Lung (tissue), 12 donors: ENCODE measurements around the gene FAIM2. TPM values are rescaled to one million over a fixed set of nuclear protein-coding genes. Genes with fewer than 3 reads are reported as not detected.
A peak's percentile ranks its signal among the peaks of the same experiment; 100 is the strongest.

Experiments
- ATAC-seq: fragments of 200-7000 bp; cut with Tn5 transposase; one replicate; pipeline ENCODE4 v1.9.1; 2020; ENCODE audit warnings: moderate number of reproducible peaks; ENCODE audit not compliant: insufficient read depth, low FRiP score
- DNase-seq, 3 donors: peaks; one replicate each; pipeline ENCODE4 v3.0.0-alpha.2; 2013 to 2017
- H3K27ac ChIP-seq, 2 donors: one replicate each; pipeline ENCODE4 v1.5.1; 2013; ENCODE audit warnings: mild to moderate bottlenecking in 2 of 2, moderate library complexity in 2 of 2, control low read depth in 1 of 2, inconsistent platforms in 1 of 2, low read depth in 1 of 2, low read length in 1 of 2
- H3K27me3 ChIP-seq, 3 donors: one replicate each; pipeline ENCODE4 v1.5.1; 2013; ENCODE audit warnings: low read length in 2 of 3; ENCODE audit not compliant: control insufficient read depth in 3 of 3, insufficient read depth in 3 of 3
- H3K36me3 ChIP-seq, 4 donors: one replicate each; pipeline ENCODE4 v1.5.1; 2013; ENCODE audit warnings: low read length in 4 of 4, mild to moderate bottlenecking in 1 of 4, moderate library complexity in 1 of 4; ENCODE audit not compliant: control insufficient read depth in 4 of 4, insufficient read depth in 4 of 4
- H3K4me1 ChIP-seq, 5 donors: one replicate each; pipeline ENCODE4 v1.5.1; 2013; ENCODE audit warnings: low read length in 5 of 5, mild to moderate bottlenecking in 2 of 5, moderate library complexity in 1 of 5; ENCODE audit not compliant: control insufficient read depth in 5 of 5, insufficient read depth in 5 of 5
- H3K4me3 ChIP-seq: one replicate; pipeline ENCODE4 v1.5.1; 2013; ENCODE audit warnings: mild to moderate bottlenecking, control low read depth, moderate library complexity
- H3K9ac ChIP-seq, 2 donors: one replicate each; pipeline ENCODE4 v1.5.1; 2013; ENCODE audit warnings: low read length in 2 of 2, control low read depth in 1 of 2; ENCODE audit not compliant: insufficient read depth in 1 of 2
- H3K9me3 ChIP-seq, 4 donors: one replicate each; pipeline ENCODE4 v1.5.1; 2013; ENCODE audit warnings: low read length in 3 of 4, mild to moderate bottlenecking in 1 of 4, moderate library complexity in 1 of 4; ENCODE audit not compliant: control insufficient read depth in 4 of 4, insufficient read depth in 3 of 4
- WGBS, 2 donors: extraction: QIAGEN DNeasy Blood & Tissue Kit; methylation state at CpG; one replicate each; pipeline ENCODE4 v1.1.7; 2013; 5-methylcytosine and 5-hydroxymethylcytosine counted together
- polyA plus RNA-seq, 2 donors: library from polyadenylated mRNA; stranded (reverse); fragments of 200-250 nt; gene quantifications; one replicate each; pipeline ENCODE4 v1.2.1, GENCODE V29; 2013
- total RNA-seq, 2 donors: library from RNA; depleted of rRNA in 1 of 2; stranded (reverse); fragments of >200 nt in 1 of 2; gene quantifications; one replicate each; pipeline ENCODE4 v1.2.1, GENCODE V29; 2014 to 2021
- TF ChIP-seq, protein P1 (sequence below): IDR thresholded peaks from 2 replicates; pipeline ENCODE4 v1.5.1; 2012; ENCODE audit warnings: mild to moderate bottlenecking; ENCODE audit errors: control extremely low read depth, extremely low read depth
- donor health status: control.
- donor health status: control.
- donor health status: Bipolar disorder and iron deficiency.
- donor health status: healthy.
- donor health status: DM: yes; HTN: yes; CAD: no.

Gene FAIM2
- total and polyA plus RNA-seq, 4 donors = 0.46 to 1.4 (median 0.55) TPM

DNA sequence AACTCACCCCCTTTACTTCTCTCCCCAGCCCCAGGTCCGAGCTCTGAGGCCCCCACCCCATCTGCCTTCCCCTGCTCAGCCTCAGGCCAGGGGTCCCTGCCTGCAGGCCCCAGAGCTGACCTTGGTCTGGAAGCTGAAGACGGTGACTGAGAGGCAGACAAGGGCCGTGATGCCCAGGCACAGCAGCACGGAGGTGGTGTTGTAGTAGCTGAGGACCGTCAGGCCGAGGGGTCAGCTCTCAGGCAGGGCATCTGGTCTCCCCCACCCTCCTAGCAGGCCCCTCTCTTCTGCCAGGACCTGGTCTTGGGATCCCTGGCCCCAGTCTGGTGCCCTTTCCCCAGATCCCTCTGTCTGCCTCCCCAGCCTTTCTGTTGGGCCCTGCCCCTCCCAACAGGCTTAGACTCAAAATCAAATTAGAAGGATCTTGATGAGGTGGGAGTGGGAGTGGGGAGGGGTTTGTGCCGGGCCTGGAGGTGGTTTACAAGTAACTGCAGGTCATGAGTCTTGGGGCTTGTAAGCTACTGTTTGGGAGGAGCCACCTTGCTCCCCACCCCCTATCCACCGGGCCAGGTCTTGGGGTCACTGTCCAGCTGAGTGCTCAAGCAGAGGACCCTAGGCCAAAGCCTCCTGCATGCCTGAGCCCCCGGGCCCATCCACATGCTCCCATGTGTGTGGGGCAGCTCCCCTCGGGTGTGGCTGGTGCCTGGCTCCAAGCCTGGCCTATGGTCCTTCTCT is 14.2 kb downstream of the FAIM2 start:
- Histone ChIP-seq H3K9ac (no peak overlapping the region), H3K4me1 (peaks cover 0 to 10% (median 2%) of the 10 kb centered on the region in 5 donors), H3K9me3 (no peaks in the 10 kb centered on the region), H3K27ac (no peak overlapping the region), H3K36me3 (no peaks in the 10 kb centered on the region), H3K4me3 (no peak overlapping the region), H3K27me3 (peaks cover 0 to 3% (median 2%) of the 10 kb centered on the region in 3 donors)
- ATAC-seq (no peak), DNase-seq (no peak)
- TF ChIP-seq, protein P1, sequence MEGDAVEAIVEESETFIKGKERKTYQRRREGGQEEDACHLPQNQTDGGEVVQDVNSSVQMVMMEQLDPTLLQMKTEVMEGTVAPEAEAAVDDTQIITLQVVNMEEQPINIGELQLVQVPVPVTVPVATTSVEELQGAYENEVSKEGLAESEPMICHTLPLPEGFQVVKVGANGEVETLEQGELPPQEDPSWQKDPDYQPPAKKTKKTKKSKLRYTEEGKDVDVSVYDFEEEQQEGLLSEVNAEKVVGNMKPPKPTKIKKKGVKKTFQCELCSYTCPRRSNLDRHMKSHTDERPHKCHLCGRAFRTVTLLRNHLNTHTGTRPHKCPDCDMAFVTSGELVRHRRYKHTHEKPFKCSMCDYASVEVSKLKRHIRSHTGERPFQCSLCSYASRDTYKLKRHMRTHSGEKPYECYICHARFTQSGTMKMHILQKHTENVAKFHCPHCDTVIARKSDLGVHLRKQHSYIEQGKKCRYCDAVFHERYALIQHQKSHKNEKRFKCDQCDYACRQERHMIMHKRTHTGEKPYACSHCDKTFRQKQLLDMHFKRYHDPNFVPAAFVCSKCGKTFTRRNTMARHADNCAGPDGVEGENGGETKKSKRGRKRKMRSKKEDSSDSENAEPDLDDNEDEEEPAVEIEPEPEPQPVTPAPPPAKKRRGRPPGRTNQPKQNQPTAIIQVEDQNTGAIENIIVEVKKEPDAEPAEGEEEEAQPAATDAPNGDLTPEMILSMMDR = no peak
- WGBS, 2 donors = 87 to 89% methylated on average over 10 of the region's 10 CpGs

DNA sequence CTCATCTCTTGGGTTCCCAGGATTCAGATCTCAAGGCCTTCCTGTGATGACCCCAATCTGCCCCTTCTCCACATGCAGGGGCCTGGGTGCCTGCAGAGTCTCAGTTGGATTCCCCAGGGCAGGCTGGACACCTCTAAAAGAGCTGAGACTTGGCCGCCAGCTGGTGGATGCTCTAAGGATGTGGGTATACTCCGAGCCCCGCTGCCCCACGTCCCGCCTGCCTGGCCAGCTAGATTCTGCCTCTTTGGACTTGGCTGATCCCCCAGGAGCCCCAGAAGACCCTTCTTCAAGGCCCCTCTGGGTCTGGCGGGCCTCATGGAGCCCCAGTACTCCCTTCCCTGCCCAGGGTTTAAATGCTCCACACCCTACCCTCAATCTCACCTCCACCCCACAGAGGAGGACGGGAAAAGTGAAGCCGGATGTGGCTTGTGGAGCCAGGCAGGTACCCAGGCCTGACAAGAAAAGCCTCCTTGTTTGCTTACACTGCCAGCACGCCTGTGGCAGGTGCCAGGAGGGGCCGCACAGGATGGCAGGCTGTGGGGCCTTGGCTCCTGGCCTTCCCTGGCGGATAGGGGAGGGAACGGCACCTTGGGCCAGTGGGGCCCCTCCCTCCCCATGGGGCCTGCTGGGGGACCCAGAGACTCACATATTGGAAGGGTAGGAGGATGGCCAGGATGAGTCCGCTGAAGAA is 15.1 kb downstream of the FAIM2 start:
- no peak for ATAC-seq
- no peak overlapping the region for H3K4me3 ChIP-seq
- peaks cover 0 to 3% (median 2%) of the 10 kb centered on the region in 3 donors for H3K27me3 ChIP-seq
- 88 to 93% methylated on average over 13 of the region's 13 CpGs for WGBS, 2 donors
- no peak overlapping the region for H3K9ac ChIP-seq
- H3K27ac ChIP-seq = no peak overlapping the region
- TF ChIP-seq, protein P1 = no peak
- DNase-seq = peak in 1 of 3 donors; percentile 31
- no peaks in the 10 kb centered on the region for H3K36me3 ChIP-seq
- peaks cover 0 to 10% (median 2%) of the 10 kb centered on the region in 5 donors for H3K4me1 ChIP-seq
- H3K9me3 ChIP-seq = no peaks in the 10 kb centered on the region

GRCh38 chr12:49887536-49888401 is 15.9 kb downstream of the FAIM2 start:
- H3K27ac ChIP-seq = no peak overlapping the region
- H3K9ac ChIP-seq = no peak overlapping the region
- H3K36me3 ChIP-seq = no peaks in the 10 kb centered on the region
- no peaks in the 10 kb centered on the region for H3K9me3 ChIP-seq
- H3K27me3 ChIP-seq = peaks cover 0 to 3% (median 2%) of the 10 kb centered on the region in 3 donors
- H3K4me3 ChIP-seq = no peak overlapping the region
- 70 to 89% methylated on average over 15 of the region's 15 CpGs for WGBS, 2 donors
- ATAC-seq = no peak
- H3K4me1 ChIP-seq = peaks cover 0 to 10% (median 2%) of the 10 kb centered on the region in 5 donors
- TF ChIP-seq, protein P1 = no peak
- DNase-seq = peak in 1 of 3 donors; percentile 22
